GM11168 (cell line): ENCODE results near the gene SDK2.
"Not testable (repeated sequence)": the region's sequence is repeated elsewhere in the genome, so short reads cannot be mapped to it uniquely, and the experiment has no call there.

Source experiments
- in situ Hi-C: fragments of 300-500 bp; cut with MboI; formaldehyde crosslinking; loops from one replicate; pipeline ENCODE4 v1.12.0; 2022; ENCODE audit warnings: low sequenced_read_pairs; ENCODE audit not compliant: unreplicated experiment

Gene SDK2

GRCh38 chr17:73343168-73343634 is 301.0 kb downstream of the SDK2 start:
- in situ Hi-C loops: no loop called here

GRCh38 chr17:73342541-73343167 is 301.6 kb downstream of the SDK2 start:
- in situ Hi-C loops: no loop called here

- in situ Hi-C loops: no loop called here
Observed at GRCh38 chr17:73342050-73342522, 302.2 kb downstream of the SDK2 start.

GRCh38 chr17:73341350-73342049 is 302.7 kb downstream of the SDK2 start:
- in situ Hi-C loops: no loop called here

GRCh38 chr17:73340093-73340596 is 304.1 kb downstream of the SDK2 start:
- in situ Hi-C loops: no loop called here

GRCh38 chr17:73338566-73339197 is 305.6 kb downstream of the SDK2 start:
- in situ Hi-C loops: no loop called here

GRCh38 chr17:73338050-73338521 is 306.2 kb downstream of the SDK2 start:
- in situ Hi-C loops: no loop called here

GRCh38 chr17:73337330-73337710 is 306.9 kb downstream of the SDK2 start:
- in situ Hi-C loops: no loop called here

GRCh38 chr17:73336408-73337329 is 307.6 kb downstream of the SDK2 start:
- in situ Hi-C loops: no loop called here

- in situ Hi-C loops: no loop called here
Observed at GRCh38 chr17:73335591-73336407, 308.4 kb downstream of the SDK2 start.

GRCh38 chr17:73334771-73335513 is 309.3 kb downstream of the SDK2 start:
- in situ Hi-C loops: no loop called here

GRCh38 chr17:73333445-73333844 is 310.8 kb downstream of the SDK2 start:
- in situ Hi-C loops: not testable (repeated sequence)

- in situ Hi-C loops: no loop called here
Observed at GRCh38 chr17:73331060-73331459, 313.2 kb downstream of the SDK2 start.

- in situ Hi-C loops: no loop called here
Observed at GRCh38 chr17:73327676-73328075, 316.6 kb downstream of the SDK2 start.

GRCh38 chr17:73325527-73325842 is 318.8 kb downstream of the SDK2 start:
- in situ Hi-C loops: no loop called here

GRCh38 chr17:73324711-73325526 is 319.3 kb downstream of the SDK2 start:
- in situ Hi-C loops: no loop called here

- in situ Hi-C loops: no loop called here
Observed at GRCh38 chr17:73324160-73324475, 320.1 kb downstream of the SDK2 start.
